Effector CD4-positive, alpha-beta T cell (primary cell): Measurements from ENCODE around the gene KLK5. TPM values are rescaled to one million over a fixed set of nuclear protein-coding genes. Genes with fewer than 3 reads are reported as not detected.
"Not testable (repeated sequence)": the region's sequence is repeated elsewhere in the genome, so short reads cannot be mapped to it uniquely, and the experiment has no call there.

Experiments used
- DNase-seq: peaks from one replicate; pipeline ENCODE4 v3.0.0-alpha.2; 2020
- total RNA-seq: gene quantifications from one replicate; lab custom pipeline; 2026; lab: John Stamatoyannopoulos, UW

Gene KLK5, protein sequence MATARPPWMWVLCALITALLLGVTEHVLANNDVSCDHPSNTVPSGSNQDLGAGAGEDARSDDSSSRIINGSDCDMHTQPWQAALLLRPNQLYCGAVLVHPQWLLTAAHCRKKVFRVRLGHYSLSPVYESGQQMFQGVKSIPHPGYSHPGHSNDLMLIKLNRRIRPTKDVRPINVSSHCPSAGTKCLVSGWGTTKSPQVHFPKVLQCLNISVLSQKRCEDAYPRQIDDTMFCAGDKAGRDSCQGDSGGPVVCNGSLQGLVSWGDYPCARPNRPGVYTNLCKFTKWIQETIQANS
- total RNA-seq: not detected

DNA sequence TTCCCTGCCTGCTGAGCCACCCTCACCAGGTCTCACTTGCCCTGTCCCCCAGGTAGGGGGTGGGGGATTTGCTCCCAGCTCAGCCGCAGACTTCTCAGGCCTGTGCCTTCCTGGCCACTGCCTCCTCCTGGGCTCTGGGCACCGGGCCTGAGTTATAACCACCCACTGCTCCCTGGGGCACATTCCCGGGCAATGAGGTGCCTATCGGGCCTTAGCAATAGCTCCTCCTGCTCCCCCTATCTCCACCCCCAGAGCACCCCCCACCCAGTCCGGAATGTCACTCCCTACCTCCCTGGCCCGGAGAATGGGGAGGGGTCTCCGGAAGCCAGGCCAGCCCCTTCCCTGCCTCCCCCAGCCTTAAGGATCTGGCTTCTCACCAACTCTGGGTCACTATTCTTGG is at the start of gene KLK5:
TSS of gene KLK5 (minus strand) at position 129 of the 400 bp plus-strand sequence. CDS start 381 bp downstream, outside the sequence.
- no peak for DNase-seq

DNA sequence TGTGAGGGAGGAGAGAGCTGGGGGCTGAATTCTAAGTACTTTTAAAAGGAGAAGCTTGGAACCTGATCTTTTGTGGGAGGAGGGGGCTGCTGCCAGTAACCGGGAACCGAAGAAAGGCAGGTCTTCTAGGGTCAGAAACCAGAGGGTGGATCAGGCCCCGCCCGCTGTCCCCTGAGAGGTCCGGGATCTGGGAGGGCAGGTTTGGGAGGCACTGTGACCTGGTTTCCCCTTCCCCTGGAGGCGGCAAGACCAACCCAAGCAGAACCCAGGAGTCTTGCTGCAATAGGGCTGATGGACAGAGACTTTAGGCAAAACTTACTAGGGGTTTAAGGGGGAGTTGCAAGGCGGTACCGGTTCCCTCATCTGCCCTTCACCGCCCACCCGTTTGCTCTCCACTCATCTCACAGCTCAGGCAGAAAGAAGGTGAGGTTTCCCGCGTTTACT is 49.3 kb upstream of the KLK5 start:
- no peak for DNase-seq

DNA sequence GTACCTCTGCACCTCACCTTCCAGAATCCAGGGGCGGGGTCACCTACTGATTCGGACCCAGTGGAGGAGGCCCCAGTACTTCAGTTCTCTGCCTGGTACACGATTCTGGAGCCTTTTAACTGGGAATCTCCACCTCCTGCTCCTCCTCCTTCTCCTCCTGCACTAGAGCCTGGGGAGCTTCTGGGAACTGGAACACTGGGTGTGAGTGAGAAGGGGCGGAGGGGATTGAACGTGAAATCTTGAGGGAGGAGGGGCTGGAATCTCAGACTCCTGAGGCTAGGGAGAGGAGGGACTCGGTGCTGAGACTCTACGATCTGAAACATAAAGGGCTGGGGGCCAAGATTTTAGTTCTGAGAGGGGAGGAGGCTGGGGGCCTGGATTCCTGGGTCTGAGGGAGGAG is 48.7 kb upstream of the KLK5 start, which contains the start of gene KLK8:
TSS of gene KLK8 (minus strand) at position 90 of the 400 bp plus-strand sequence. CDS start 437 bp downstream, outside the sequence.
- DNase-seq: no peak

GRCh38 chr19:51000981-51001380 is 48.1 kb upstream of the KLK5 start:
- no peak for DNase-seq

DNA sequence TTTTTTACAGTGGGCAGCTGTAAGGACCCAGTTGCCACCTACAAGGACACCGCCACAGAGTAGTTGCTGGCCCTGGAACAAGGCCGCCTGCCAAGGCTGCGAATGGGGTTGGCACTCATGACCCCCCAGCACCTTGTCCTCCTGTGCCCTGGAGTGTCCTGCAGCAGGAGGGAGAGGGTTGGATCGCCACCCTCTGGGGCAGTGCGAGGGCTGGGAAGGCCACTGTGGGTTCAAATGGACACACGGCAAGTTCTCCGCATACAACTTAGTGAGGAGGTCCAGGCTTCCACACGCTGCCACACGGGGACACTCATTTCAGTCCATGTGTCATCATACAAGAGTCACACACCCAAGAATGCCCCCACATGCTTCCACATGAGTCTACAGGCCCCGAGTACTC is 47.6 kb upstream of the KLK5 start:
- no peak for DNase-seq

DNA sequence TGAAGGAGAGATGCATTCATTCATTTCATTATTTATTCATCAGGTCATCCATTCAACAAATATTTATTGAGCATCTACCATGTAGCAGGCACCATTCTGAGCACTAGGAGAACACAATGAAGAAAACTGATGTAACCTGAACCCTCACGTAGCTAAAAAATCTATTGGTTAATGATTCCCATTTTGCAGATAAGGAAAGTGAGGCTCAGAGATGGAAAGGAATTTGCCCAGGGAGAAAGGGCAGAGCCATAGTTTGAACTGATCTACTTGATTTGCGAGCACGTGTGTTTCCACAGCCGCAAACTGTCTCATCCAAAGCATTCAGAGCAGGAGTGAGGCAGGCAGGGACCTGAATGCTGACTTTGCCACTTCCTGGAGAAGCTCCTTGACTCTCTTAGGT is 45.8 kb upstream of the KLK5 start:
- no peak for DNase-seq

GRCh38 chr19:50998061-50998460 is 45.2 kb upstream of the KLK5 start:
- no peak for DNase-seq

- DNase-seq: no peak
These were observed 41.3 kb upstream of the KLK5 start for GRCh38 chr19:50994129-50994528.

- no peak for DNase-seq
These were observed 39.8 kb upstream of the KLK5 start for GRCh38 chr19:50992666-50993035.

DNA sequence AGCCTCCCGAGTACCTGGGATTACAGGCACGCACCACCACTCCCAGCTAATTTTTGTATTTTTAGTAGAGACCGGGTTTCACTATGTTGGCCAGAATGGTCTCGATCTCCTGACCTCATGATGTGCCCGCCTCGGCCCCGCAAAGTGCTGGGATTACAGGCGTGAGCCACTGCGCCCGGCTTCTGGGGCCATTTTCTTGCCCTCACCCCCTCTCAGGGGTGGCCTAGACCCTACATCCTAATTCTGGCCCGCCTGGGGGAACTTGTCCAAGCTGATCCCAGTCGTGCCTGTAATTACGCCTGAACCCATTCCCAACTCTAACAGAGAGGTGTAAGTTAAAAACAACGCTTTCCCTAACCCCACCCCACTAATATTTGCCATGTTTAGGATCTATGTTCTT is 31.6 kb upstream of the KLK5 start:
- not testable (repeated sequence) for DNase-seq

DNA sequence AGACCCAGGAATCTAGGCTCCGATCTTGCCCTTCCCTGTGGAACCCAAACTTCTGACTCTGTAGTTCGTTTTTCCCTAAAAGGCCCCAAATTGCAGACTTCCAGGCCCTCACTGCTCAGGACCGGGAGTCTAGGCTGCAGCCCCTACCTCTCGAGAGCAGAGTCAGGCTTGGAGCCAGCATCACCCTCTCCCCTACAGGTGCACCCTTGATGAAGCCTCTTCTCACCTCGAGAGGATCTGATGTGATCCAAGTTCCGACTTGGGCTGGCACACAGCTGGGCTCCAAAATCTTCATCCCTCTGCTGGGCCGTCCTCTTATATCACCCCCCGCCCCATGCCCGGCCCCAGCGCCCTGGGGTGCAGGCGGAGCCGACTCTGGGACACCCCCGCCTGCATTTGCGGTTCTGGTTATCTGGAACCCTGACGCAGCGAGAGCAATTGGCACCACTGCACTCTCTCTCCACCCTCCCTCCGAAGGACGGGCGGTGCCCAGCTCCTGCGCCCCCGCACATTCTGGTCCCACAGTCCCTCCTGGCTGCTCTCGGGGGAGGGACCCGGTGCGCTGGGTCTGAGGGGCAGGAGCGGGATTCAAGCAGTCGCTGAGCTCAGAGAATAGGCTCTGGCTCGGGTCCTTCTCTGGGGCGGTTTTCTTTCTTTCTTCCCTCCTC is 30.9 kb upstream of the KLK5 start, which contains the start of gene KLK7:
TSS of gene KLK7 (minus strand) at position 293 of the 668 bp plus-strand sequence. CDS start 1,518 bp downstream, outside the sequence.
- no peak for DNase-seq

GRCh38 chr19:50982186-50982585 is 29.3 kb upstream of the KLK5 start:
- no peak for DNase-seq

DNA sequence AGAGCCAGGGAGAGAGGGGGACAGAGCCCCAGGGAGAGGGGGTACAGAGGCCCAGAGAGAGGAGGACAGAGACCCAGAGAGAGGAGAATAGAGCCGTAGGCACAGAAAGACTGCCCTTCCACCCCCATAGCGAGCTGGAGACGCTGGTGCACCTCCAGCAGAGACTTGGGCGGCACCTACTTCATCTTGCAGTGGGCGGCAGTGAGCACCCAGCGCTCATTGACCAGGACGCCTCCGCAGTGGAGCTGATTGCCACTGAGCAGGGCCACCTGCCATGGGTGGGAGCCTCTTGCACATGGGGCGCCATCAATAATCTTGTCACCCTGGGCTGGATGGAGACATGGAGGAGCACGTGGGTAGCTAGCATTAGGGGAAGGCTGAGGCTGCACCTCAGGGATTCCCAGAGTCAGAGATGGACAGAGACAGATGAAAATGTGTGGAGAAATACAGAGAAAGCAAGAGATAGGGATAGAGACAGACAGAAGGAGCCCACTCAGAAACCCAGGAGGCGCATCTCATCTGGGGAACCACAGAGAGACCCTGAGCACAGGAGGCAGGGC is 28.8 kb upstream of the KLK5 start:
- DNase-seq: no peak

DNA sequence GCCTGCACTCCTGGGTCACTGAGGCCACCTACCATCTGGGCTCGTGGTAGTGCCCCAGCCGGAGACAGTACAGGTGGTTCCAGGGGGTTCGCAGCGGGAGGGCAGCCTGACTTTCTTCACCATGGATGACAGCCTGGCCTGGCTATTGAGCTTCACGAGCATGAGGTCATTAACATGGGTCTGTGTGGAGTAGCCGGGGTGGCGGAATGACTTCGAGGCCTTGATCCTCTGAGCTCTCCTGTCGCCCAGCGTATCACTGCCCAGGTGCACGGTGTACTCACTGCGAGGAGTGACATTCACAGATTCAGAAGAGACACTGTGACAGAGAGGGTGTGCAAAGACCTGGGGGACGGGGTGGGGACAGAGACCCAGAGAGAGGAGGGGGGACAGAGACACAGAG is 27.4 kb upstream of the KLK5 start:
- DNase-seq: no peak

GRCh38 chr19:50979758-50980157 is 26.9 kb upstream of the KLK5 start:
- no peak for DNase-seq

- DNase-seq: no peak
These were observed 26.0 kb upstream of the KLK5 start for GRCh38 chr19:50978772-50979390.

DNA sequence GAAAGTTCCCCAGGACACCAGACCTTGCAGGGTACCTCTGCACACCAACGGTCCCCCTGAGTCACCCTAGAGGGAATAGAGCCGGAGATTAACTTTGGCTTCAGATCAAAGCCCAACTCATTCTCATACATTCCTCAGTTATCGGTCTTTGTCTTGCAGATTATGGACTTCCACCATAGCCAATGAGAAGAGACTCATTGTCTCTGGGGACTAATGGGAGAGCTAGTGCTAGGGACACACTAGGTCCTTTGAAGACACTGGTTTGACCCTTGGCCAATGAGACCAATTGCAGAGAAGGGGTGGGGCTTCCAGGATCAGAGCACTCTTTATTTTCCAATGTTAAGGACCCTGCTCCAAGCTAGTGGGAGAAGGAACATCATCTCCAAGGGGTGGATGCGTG is 24.8 kb upstream of the KLK5 start:
- no peak for DNase-seq

GRCh38 chr19:50975766-50976165 is 22.9 kb upstream of the KLK5 start:
- DNase-seq: no peak

DNA sequence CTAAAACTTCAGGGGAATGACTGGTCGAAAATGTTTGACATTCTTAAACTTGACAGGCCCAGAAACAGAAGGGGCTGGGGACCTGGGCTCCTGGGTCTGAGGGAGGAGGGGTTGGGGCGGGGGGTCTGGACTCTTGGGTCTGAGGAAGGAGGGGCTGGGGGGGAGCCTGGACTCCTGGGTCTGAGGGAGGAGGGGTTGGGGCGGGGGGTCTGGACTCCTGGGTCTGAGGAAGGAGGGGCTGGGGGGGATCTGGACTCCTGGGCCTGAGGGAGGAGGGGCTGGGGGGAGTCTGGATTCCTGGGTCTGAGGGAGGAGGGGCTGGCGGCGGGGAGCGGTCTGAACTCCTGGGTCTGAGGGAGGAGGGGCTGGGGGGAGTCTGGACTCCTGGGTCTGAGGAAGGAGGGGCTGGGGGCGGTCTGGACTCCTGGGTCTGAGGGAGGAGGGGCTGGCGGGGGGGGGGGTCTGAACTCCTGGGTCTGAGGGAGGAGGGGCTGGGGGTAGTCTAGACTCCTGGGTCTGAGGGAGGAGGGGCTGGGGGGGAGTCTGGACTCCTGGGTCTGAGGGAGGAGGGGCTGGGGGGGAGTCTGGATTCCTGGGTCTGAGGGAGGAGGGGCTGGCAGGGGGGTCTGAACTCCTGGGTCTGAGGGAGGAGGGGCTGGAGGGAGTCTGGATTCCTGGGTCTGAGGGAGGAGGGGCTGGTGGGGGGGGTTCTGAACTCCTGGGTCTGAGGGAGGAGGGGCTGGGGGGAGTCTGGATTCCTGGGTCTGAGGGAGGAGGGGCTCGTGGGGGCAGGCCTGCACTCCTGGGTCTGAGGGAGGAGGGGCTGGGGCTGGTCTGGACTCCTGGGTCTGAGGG is 22.1 kb upstream of the KLK5 start:
- DNase-seq: no peak

- DNase-seq: no peak
These were observed 20.0 kb upstream of the KLK5 start for GRCh38 chr19:50972795-50973376.

- DNase-seq: not testable (repeated sequence)
These were observed 17.0 kb upstream of the KLK5 start for GRCh38 chr19:50969810-50970209.

- no peak for DNase-seq
These were observed 16.5 kb upstream of the KLK5 start, which contains the start of gene KLK6 for GRCh38 chr19:50969413-50969760. Gene KLK6, minus strand, starts transcription at chr19:50969591. Its CDS starts 1,487 bp downstream, at chr19:50968104.
